GM18517 (cell line): Measurements from ENCODE around the gene PRDM15.

Experiments
- ATAC-seq: cut with Tn5 transposase; IDR thresholded peaks from one replicate; pipeline ENCODE4 v1.9.1; 2021; ENCODE audit warnings: mild to moderate bottlenecking, moderate library complexity; ENCODE audit not compliant: unreplicated experiment

PRDM15 gene

GRCh38 chr21:41828884-41829360 is 50.2 kb downstream of the PRDM15 start:
- no peak for ATAC-seq

GRCh38 chr21:41827951-41828883 is 50.9 kb downstream of the PRDM15 start:
- ATAC-seq = no peak

- no peak for ATAC-seq
Observed at GRCh38 chr21:41825881-41826280, 53.3 kb downstream of the PRDM15 start.

GRCh38 chr21:41825216-41825615 is 53.9 kb downstream of the PRDM15 start:
- no peak for ATAC-seq

- no peak for ATAC-seq
Observed at GRCh38 chr21:41824466-41825207, 54.5 kb downstream of the PRDM15 start.

GRCh38 chr21:41823906-41824305 is 55.2 kb downstream of the PRDM15 start:
- ATAC-seq = no peak

GRCh38 chr21:41823166-41823565 is 56.0 kb downstream of the PRDM15 start:
- no peak for ATAC-seq

- no peak for ATAC-seq
Observed at GRCh38 chr21:41821756-41822431, 57.2 kb downstream of the PRDM15 start.

GRCh38 chr21:41821081-41821755 is 57.9 kb downstream of the PRDM15 start:
- ATAC-seq = no peak

- no peak for ATAC-seq
Observed at GRCh38 chr21:41820384-41821080, 58.6 kb downstream of the PRDM15 start.

GRCh38 chr21:41819856-41820281 is 59.3 kb downstream of the PRDM15 start:
- no peak for ATAC-seq

- ATAC-seq = no peak
Observed at GRCh38 chr21:41819236-41819855, 59.8 kb downstream of the PRDM15 start.

- ATAC-seq = no peak
Observed at GRCh38 chr21:41817877-41818855, 61.0 kb downstream of the PRDM15 start.

GRCh38 chr21:41817228-41817627 is 61.9 kb downstream of the PRDM15 start:
- ATAC-seq = no peak

- ATAC-seq = no peak
Observed at GRCh38 chr21:41816583-41817165, 62.5 kb downstream of the PRDM15 start.

GRCh38 chr21:41815652-41816582 is 63.2 kb downstream of the PRDM15 start:
- ATAC-seq = no peak

GRCh38 chr21:41813226-41813625 is 65.9 kb downstream of the PRDM15 start:
- ATAC-seq = no peak
